Measurements from ENCODE around the gene RBP3.

RBP3 gene

DNA sequence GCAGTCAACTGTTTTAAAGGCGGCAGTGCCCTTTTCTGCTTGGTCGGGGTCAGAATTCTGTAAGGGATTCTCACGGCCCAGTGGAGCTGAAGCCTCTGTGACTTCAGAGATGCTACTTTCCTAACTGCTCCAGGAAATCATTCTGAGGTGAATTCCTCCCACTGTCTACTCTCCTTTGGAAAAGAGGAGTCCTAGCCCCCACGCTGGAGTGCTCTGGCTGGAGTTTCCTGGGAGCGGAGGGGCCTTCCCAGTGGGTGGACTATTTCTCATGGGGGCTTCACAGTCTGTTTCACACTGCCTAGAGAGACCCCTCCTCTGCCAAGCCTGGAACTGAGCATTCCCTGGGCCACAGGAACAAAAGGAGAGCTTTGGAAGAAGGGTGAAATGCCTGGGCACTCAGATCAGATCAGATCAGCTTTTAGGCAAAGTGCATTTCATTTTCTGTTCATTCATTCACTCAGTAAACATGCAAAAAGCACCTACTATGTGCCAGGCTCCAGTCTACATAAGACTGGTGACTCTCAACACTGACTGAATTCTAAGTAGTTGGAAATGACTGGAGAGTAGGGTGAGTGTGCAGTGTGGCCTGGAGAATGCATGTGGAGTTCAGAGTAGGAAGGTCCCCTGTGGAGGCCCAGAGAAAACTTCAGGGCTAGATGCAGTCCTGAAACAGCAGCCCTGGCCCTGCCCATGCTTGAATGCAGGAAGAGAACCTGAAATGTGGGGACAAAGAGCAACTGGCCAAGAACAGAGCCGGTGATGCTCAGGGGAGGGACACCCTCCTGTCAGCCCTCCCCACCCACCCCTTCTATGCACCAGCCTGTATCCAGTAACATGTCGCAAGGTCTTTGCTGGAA, 23.7 kb downstream of the RBP3 start:
- H3K27me3 ChIP-seq (replicated peaks; ENCODE audit: insufficient read depth, low read length), result peaks cover 79% of the 10 kb centered on the region
- no peaks in the 10 kb centered on the region for H3K4me1 ChIP-seq (ENCODE audit: low read length)
- no peak overlapping the region for H3K4me2 ChIP-seq (ENCODE audit: low read depth, low read length)
- H3K9me3 ChIP-seq (replicated peaks; ENCODE audit: insufficient read depth, low read length), result no peaks in the 10 kb centered on the region
- no peaks in the 10 kb centered on the region for H3K9me2 ChIP-seq (replicated peaks; ENCODE audit: insufficient read depth, low read length)
- H3F3A ChIP-seq (ENCODE audit: insufficient read depth, low read length), result no peaks in the 10 kb centered on the region
- no peak overlapping the region for H2AFZ ChIP-seq (ENCODE audit: low read length)
- H3K79me2 ChIP-seq (ENCODE audit: low read length), result no peaks in the 10 kb centered on the region
- no peak overlapping the region for H3K4me3 ChIP-seq (ENCODE audit: low read length)
- H3K9ac ChIP-seq (ENCODE audit: low read length), result no peak overlapping the region
- DNase-seq, result no peak
- H3K27ac ChIP-seq (ENCODE audit: low read length), result no peak overlapping the region
- no peaks in the 10 kb centered on the region for H3K36me3 ChIP-seq (replicated peaks; ENCODE audit: insufficient read depth, low read length)
- H4K20me1 ChIP-seq (ENCODE audit: insufficient read depth, low read length), result no peaks in the 10 kb centered on the region
- TF ChIP-seq EZH2phosphoT487 (IDR thresholded peaks at IDR 0.05; ENCODE audit: low read length) (no peak), EZH2 (optimal IDR thresholded peaks at IDR 0.05; ENCODE audit: low read depth, low read length) (no peak)
- TF ChIP-seq, protein P1, sequence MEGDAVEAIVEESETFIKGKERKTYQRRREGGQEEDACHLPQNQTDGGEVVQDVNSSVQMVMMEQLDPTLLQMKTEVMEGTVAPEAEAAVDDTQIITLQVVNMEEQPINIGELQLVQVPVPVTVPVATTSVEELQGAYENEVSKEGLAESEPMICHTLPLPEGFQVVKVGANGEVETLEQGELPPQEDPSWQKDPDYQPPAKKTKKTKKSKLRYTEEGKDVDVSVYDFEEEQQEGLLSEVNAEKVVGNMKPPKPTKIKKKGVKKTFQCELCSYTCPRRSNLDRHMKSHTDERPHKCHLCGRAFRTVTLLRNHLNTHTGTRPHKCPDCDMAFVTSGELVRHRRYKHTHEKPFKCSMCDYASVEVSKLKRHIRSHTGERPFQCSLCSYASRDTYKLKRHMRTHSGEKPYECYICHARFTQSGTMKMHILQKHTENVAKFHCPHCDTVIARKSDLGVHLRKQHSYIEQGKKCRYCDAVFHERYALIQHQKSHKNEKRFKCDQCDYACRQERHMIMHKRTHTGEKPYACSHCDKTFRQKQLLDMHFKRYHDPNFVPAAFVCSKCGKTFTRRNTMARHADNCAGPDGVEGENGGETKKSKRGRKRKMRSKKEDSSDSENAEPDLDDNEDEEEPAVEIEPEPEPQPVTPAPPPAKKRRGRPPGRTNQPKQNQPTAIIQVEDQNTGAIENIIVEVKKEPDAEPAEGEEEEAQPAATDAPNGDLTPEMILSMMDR (IDR thresholded peaks at IDR 0.05; ENCODE audit: low read length), result no peak

DNA sequence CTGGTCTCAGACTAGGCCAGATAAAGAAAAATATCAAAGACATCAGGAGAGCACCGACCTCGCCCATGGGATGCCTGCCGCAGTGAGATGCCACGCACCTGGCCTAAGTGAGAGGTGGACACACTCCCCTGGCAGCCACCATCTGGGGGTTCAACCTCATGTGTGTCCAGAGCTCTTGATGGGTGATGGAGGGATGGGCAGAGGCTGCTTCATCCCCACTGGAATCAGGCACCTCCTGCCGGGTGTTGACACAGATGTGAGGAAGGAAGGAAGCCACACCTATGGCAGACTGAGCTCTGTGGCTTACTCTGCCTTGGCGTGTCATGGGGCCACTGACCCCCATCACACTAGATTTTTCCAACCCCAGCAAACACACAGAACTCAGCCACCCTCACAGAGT, 24.6 kb downstream of the RBP3 start:
- H3K79me2 ChIP-seq (ENCODE audit: low read length), result no peaks in the 10 kb centered on the region
- H3K4me3 ChIP-seq (ENCODE audit: low read length), result no peak overlapping the region
- no peaks in the 10 kb centered on the region for H3F3A ChIP-seq (ENCODE audit: insufficient read depth, low read length)
- no peak overlapping the region for H3K9ac ChIP-seq (ENCODE audit: low read length)
- no peak overlapping the region for H2AFZ ChIP-seq (ENCODE audit: low read length)
- no peak overlapping the region for H3K4me2 ChIP-seq (ENCODE audit: low read depth, low read length)
- no peaks in the 10 kb centered on the region for H3K4me1 ChIP-seq (ENCODE audit: low read length)
- H3K36me3 ChIP-seq (replicated peaks; ENCODE audit: insufficient read depth, low read length), result no peaks in the 10 kb centered on the region
- peaks cover 79% of the 10 kb centered on the region for H3K27me3 ChIP-seq (replicated peaks; ENCODE audit: insufficient read depth, low read length)
- H3K9me2 ChIP-seq (replicated peaks; ENCODE audit: insufficient read depth, low read length), result no peaks in the 10 kb centered on the region
- H3K27ac ChIP-seq (ENCODE audit: low read length), result no peak overlapping the region
- H4K20me1 ChIP-seq (ENCODE audit: insufficient read depth, low read length), result no peaks in the 10 kb centered on the region
- TF ChIP-seq EZH2 (optimal IDR thresholded peaks at IDR 0.05; ENCODE audit: low read depth, low read length), result no peak
- no peak for TF ChIP-seq EZH2phosphoT487 (IDR thresholded peaks at IDR 0.05; ENCODE audit: low read length)
- TF ChIP-seq, protein P1 (IDR thresholded peaks at IDR 0.05; ENCODE audit: low read length), result no peak
- H3K9me3 ChIP-seq (replicated peaks; ENCODE audit: insufficient read depth, low read length), result no peaks in the 10 kb centered on the region
- no peak for DNase-seq

DNA sequence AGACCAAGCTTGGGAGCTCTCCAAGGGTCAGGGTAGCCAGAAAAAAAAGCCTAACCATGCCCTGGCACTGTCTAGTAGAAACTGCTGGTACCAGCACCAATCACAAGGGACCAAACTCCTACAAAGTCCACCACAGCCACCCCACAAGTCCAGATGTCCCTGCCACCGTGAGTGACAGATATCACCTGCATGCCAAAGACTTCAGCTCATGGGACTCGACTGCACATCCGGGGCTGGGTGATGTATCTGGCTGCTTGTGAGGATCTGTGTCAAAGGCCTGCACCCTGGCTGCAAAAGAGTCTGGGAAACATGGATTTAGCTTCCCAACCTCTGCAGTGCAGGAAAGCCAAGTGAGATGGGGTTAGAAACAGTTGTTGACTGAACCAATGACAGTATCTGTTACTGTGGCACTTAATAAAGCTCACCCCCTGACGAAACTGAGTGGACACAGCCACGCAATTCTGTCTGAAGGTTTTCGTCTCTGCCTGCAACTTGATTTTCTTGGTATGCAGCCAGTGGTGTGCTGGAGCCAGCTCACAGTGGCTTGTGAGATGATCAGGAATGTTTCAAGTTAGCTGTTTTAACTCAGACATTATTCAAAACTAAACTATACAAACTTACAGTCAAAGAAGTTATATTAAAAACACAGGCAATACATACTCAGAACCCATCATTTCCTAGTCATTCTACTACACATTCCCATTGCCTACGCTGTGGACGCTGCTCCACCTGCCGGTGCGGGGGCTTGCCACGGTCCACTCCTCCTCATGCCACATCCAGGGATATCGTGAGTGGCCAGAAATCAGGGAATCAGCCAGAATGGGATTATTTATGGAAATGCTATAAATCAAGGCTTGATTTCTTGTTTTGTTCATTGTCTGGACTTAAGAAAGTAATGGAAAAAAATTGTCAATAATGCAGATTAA, 26.7 kb downstream of the RBP3 start:
- H3K9me2 ChIP-seq (replicated peaks; ENCODE audit: insufficient read depth, low read length), result no peaks in the 10 kb centered on the region
- H3K79me2 ChIP-seq (ENCODE audit: low read length), result no peaks in the 10 kb centered on the region
- no peaks in the 10 kb centered on the region for H3K9me3 ChIP-seq (replicated peaks; ENCODE audit: insufficient read depth, low read length)
- H3K4me3 ChIP-seq (ENCODE audit: low read length), result no peak overlapping the region
- H3K36me3 ChIP-seq (replicated peaks; ENCODE audit: insufficient read depth, low read length), result no peaks in the 10 kb centered on the region
- TF ChIP-seq EZH2phosphoT487 (IDR thresholded peaks at IDR 0.05; ENCODE audit: low read length) (no peak), EZH2 (optimal IDR thresholded peaks at IDR 0.05; ENCODE audit: low read depth, low read length) (no peak)
- TF ChIP-seq, protein P1 (IDR thresholded peaks at IDR 0.05; ENCODE audit: low read length), result no peak
- no peak overlapping the region for H2AFZ ChIP-seq (ENCODE audit: low read length)
- no peak overlapping the region for H3K9ac ChIP-seq (ENCODE audit: low read length)
- no peaks in the 10 kb centered on the region for H3F3A ChIP-seq (ENCODE audit: insufficient read depth, low read length)
- H3K4me1 ChIP-seq (ENCODE audit: low read length), result no peaks in the 10 kb centered on the region
- no peaks in the 10 kb centered on the region for H4K20me1 ChIP-seq (ENCODE audit: insufficient read depth, low read length)
- H3K27ac ChIP-seq (ENCODE audit: low read length), result no peak overlapping the region
- peaks cover 88% of the 10 kb centered on the region for H3K27me3 ChIP-seq (replicated peaks; ENCODE audit: insufficient read depth, low read length)
- no peak overlapping the region for H3K4me2 ChIP-seq (ENCODE audit: low read depth, low read length)
- no peak for DNase-seq
